ENCODE data around the gene TEAD2.

- TF ChIP-seq, protein P1, sequence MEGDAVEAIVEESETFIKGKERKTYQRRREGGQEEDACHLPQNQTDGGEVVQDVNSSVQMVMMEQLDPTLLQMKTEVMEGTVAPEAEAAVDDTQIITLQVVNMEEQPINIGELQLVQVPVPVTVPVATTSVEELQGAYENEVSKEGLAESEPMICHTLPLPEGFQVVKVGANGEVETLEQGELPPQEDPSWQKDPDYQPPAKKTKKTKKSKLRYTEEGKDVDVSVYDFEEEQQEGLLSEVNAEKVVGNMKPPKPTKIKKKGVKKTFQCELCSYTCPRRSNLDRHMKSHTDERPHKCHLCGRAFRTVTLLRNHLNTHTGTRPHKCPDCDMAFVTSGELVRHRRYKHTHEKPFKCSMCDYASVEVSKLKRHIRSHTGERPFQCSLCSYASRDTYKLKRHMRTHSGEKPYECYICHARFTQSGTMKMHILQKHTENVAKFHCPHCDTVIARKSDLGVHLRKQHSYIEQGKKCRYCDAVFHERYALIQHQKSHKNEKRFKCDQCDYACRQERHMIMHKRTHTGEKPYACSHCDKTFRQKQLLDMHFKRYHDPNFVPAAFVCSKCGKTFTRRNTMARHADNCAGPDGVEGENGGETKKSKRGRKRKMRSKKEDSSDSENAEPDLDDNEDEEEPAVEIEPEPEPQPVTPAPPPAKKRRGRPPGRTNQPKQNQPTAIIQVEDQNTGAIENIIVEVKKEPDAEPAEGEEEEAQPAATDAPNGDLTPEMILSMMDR (IDR thresholded peaks at IDR 0.05) = no peak
- no peak for TF ChIP-seq POLR2A (IDR thresholded peaks at IDR 0.05)
Measured at GRCh38 chr19:49368711-49369358, 6.6 kb upstream of the TEAD2 start.

Measured in adrenal gland (tissue), 5 donors.